Fibroblast of gingiva (primary cell): Measurements from ENCODE around the gene CPA3.

Experiments
- DNase-seq: peaks from one replicate; pipeline ENCODE4 v3.0.0-alpha.2; 2011; ENCODE audit warnings: low read depth

Gene CPA3

DNA sequence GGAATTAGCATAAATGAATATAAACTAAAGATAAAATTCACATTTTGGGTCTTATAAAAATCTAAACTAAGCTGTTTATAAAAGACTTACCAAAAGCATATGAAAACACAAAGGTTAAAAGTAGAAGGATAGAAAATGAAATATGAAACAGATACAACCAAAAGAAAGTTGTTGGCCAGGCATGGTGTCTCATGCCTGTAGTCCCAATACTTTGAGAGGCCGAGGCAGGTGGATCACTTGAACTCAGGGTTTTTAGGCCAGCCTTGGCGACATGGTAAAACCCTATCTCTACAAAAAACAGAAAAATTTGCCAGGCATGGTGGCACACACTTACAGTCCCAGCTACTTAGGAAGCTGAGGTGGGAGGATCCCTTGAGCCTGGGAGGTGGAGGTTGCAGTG lies 51.0 kb downstream of the CPA3 start:
- DNase-seq = no peak

DNA sequence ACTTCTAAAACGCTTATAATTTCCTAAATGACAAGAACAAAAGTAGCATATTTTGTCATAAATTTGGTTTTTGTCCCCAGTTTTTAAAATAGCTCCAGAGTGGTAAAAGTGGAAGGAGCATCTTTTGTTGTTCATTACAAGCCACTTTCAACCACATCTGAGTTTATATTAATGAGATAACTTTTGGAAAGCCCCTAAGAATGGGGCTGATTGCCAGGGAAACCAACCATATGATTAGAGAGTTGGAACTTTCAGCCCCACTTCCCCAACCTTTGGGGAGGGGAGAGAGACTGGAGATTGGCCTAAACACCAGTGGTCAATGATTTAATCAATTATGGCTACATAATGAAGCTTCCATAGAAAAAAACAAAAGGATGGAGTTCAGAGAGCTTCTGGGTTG lies 57.4 kb downstream of the CPA3 start:
- DNase-seq = no peak

DNA sequence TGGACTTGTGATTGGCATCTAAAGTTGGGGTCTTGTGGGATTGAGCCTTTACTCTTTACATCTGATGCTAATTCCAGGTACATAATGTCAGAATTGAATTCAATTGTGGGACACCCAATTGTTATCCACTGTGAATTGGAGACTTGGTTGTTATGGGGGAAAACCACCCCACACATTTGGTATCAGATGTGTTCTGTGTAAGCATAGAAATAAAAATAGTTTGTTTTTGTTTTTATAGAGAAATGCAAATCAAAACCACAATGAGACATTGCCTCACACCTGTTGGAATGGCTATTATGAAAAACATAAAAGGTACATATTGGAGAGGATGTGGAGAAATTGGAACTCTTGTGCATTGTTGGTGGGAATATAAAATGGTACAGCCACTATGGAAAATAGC lies 58.5 kb downstream of the CPA3 start:
- DNase-seq = no peak

DNA sequence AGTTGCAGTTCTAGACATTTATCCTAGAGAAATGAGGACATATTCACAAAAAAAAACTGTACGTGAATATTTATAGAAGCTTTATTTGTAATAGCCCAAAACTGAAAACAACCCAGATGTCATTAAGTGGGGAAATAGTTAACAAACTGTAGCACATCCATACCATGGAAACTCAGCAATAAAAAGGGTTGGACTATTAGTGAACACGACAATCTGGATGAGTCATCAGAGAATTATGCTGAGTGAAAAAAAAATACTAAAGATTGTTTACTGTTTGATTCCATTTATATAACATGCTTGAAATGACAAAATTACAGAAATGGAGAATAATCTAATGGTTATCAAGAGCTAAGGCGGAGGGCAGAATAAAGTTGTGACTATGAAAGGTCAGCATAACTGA lies 59.5 kb downstream of the CPA3 start:
- DNase-seq = peak; percentile 36

DNA sequence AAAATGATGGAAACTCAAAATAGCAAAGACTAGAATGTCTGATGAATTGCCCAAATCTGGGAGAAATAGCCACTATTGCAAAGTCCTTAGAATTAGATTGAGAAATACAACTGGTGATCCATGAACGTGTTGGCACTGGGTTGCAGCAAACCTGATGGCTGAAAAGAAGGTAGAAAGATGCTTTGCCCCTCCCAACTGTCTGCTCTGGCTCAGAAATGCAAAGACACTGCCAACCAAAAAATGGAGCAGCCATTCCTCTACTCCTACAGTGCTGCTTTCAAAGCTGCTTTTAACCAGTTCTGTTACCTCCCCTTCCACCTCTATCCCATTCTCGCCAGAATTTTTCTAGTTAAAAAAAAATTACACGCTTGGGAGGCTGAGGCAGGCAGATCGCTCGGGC lies 60.7 kb downstream of the CPA3 start:
- no peak for DNase-seq

DNA sequence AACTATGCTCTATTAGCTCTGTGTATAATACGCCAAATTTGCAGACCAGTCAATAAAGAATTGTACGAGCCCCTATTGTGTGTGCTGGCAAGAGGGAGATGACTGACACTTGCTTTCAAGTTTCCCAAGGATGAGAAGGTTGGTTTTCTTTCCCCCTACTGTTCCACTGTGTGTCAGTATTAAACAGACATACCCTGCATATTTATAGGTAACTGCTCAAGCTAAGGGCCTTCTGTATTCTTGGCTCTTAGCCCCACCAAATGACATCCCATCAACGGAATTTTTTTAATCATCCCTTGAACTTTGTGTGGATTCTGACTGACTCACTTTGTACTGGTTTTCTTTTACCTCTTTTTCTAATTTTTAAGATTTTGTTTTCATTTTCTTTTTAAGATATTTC lies 65.7 kb downstream of the CPA3 start:
- no peak for DNase-seq

DNA sequence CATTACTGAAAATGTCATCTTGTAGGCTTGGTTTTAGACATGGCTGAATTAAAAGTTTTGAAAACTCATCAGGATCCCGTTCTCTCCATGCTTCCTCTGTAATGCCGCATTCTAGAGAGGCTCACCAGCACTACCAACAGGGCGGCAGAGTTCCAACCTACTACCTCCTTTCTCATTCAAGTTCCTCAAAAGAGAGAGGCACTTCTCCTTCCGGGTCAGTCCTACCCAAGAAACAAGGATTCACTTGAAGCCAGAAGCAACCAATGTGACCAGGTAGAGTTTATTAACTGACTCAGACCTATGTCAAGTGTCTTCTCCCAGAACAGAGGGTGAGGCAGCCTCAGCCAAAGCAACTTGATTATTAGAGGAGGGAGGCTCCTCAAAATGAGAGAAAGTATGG lies 66.5 kb downstream of the CPA3 start:
- DNase-seq = no peak

DNA sequence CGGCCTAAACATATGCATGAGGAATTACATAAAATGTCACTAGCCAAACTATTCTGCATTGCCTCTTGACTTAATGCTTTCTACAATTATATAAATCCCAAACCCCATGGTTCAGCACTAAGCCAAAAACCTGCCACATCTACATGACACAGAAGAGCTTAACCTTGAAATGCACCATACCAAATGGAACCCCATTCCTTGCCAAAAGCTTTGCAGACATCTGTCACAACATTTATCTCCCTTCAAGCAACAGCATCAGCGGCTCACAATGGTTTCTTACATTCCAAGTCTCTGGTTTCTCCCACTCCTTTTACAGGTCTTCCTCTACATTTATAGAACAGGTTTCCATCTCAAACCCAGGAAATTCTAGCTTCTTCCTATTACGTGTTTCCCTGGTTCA lies 67.9 kb downstream of the CPA3 start:
- DNase-seq = no peak

DNA sequence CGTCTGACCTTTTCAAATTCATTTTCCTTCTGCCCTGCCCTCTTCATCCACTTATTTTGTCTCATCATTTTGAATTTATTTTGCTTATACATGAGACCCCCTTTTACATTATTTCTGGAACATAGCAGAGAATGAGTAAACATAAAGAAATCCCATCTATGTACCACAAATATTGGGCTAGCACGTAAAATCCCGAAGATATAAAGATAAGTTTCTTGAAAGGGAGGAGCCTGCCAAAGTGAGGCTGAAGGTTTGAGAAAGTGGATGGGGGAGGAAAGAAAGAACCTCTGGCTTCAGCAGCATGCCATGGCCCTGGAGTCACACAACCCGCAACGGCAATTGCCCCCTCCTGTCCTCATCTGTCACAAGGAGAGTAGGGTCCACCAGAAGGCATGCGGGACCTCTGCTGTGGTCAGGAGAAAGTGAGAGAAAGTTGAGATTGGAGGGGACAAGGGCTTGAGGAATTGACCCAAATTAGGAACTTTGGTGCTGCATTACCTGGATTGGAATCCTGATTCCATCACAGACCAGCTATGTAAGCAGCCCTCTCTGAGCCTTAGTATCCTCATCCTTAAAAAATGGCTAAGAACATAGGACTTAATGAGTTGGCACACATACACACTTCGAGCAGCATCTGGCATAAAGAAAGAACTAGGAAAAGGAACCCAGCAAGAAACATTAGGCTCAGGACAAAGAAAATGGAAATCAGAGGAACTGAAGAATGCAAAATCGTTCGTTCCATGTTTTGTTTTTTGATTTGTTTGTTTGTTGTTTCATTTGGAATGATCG lies 72.6 kb downstream of the CPA3 start:
- DNase-seq = peak; percentile 38

DNA sequence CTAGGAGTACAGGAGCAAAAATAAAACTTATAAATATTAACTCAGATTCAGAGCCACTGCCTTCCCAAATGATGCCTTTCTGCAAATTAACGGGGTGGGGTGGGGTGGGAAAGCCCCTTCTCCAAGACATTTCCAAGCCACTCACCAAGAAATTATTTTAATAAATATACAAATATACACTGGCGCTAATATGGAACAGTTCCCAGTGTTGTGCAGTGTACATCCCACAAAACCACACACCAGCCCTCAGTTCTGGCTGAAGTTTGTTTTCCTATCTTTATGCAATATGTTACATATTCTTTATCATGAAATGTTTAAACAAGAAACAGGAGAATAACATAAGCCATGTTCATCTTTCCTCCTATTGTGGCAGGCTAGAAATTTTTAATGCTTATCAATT lies 73.2 kb downstream of the CPA3 start:
- DNase-seq = no peak

DNA sequence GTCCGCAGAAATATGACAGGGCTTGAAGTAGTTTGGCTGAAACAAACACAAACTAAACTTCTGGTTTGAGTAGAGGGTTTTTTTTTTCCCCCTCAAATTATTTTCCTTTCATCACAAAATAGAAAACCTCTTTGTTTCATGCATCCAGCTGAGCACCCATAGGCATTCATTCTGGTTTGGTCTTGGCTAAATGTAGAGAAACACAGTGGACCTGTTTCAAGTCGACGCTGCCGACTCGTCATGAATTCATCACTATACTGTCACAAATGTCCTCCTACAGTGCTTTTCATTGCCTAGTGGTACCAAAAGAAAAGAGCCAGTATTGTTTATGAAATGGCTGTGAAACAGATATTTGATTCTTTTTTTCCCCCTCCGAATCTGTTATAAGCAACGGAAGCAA lies 73.8 kb downstream of the CPA3 start:
- DNase-seq = no peak

DNA sequence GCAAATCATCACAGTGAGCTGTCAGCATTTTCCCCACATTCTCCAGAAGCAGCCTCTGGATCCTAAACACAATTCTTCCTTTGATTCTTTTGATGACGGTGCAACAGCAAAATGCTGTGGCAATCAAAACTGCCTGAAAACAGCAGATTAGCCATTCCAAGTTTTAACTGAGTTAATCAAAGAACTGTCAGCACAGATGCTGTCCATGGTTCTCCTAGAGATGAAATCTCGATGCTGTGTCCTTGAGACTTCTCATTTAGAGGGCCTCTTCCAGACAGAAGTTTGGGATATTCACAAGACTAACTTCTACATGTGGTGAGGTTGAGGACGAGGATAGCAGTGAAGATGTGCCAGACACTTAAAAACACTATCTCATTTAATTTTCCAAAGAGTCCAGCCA lies 75.9 kb downstream of the CPA3 start:
- no peak for DNase-seq

DNA sequence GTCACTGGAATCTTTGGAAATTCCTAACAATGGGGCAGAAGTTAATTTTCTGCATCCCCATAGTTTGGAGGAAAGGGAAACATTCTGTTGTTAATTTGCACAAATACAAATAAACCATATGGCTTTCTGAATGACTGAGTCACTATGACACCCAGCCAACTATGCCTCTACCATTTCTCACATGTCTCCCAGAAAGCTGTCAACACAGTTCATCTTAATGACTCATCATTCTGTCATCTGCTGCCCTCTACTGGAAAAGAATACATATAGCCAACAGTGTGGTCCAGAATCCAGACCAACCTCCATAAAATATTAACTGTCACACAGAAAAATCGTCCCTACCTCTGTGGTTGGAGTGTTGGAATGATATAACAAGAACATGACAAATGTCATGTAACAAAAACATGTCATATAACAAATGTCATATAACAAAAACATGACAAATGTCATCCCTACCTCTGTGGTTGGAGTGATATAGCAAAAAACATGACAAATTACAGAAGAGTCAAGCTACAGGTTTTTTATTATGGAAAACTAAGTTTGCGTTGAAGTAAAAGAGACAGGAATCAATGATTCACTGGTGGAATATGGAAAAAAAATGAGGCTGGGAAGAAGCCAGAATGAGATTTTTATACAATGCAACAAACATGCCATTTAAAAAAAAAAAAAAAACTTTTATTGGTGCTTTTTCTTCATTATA lies 78.6 kb downstream of the CPA3 start:
- DNase-seq = peak; percentile 97

DNA sequence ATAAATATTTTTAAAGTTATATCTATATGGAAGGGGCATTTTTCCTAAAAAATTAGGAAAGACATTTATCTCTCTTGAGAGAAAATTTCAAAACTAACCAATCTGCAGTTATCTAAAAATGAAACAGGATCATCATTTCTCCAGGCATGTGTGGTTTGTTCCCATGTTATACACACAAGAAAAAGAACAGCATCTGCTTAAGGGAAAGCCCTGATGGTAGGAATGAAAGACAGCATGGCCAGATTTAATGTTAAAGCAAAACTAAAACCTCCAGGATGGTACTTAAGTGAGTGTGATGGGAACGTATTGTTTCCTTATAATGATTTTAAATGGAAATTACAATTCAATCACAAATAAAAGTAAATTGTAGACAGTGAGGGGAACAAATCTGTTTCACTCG lies 80.0 kb downstream of the CPA3 start:
- no peak for DNase-seq
